GM12878 (cell line): ENCODE measurements around the gene RFX7.

ENCODE experiments used
- ATF7 ChIP-seq: fragments of 450-650 bp; IDR thresholded peaks from 2 replicates; pipeline ENCODE4 v1.6.1; 2016; ENCODE audit warnings: low read depth, mild to moderate bottlenecking
- CTCF ChIP-seq, 3 experiments: IDR thresholded peaks in 2 of 3; conservative IDR thresholded peaks in 1 of 3; 2 replicates each; pipeline ENCODE4 v1.5.1; 2011; ENCODE audit warnings: low read depth in 3 of 3, low read length in 3 of 3, mild to moderate bottlenecking in 3 of 3, control low read depth in 2 of 3, moderate library complexity in 2 of 3, inconsistent platforms in 1 of 3, mixed read lengths in 1 of 3; ENCODE audit not compliant: control insufficient read depth in 2 of 3, insufficient read depth in 1 of 3; ENCODE audit errors: extremely low read depth in 1 of 3
- EZH2 ChIP-seq: IDR thresholded peaks from 2 replicates; pipeline ENCODE4 v1.6.1; 2012; ENCODE audit warnings: low read depth, mild to moderate bottlenecking, control low read depth, inconsistent platforms, low read length, borderline replicate concordance; ENCODE audit not compliant: control insufficient read depth
- REST ChIP-seq: IDR thresholded peaks from 2 replicates; pipeline ENCODE4 v1.6.1; 2012; ENCODE audit warnings: mild to moderate bottlenecking, low read depth, low read length
- SIN3A ChIP-seq: IDR thresholded peaks from 2 replicates; pipeline ENCODE4 v1.6.1; 2012; ENCODE audit warnings: low read depth, low read length, improper control_type of control experiment

GRCh38 chr15:56105855-56106254 lies 137.8 kb downstream of the RFX7 start:
- TF ChIP-seq CTCF (IDR thresholded peaks at IDR 0.05 in 2 of 3, conservative IDR thresholded peaks at IDR 0.05 in 1 of 3; ENCODE audit: control insufficient read depth in 2 of 3, extremely low read depth in 1 of 3, insufficient read depth in 1 of 3, low read depth in 3 of 3, low read length in 3 of 3) (no peak), ATF7 (no peak), REST (no peak), EZH2 (no peak), SIN3A (no peak)
